Measurements from ENCODE around the gene TMOD1. TPM values are rescaled to one million over a fixed set of nuclear protein-coding genes. Genes with fewer than 3 reads are reported as not detected.
"Not testable (repeated sequence)": the region's sequence is repeated elsewhere in the genome, so short reads cannot be mapped to it uniquely, and the experiment has no call there.

Gene TMOD1
- total RNA-seq, 1 donor from 2014 or later, result 0.91 TPM

GRCh38 chr9:97567182-97567893 is 65.9 kb downstream of the TMOD1 start:
- H3K9me3 Mint-ChIP-seq, result no peaks in the 10 kb centered on the region
- H3K27ac Mint-ChIP-seq, result no peak overlapping the region
- peaks cover 10% of the 10 kb centered on the region for H3K27me3 Mint-ChIP-seq

GRCh38 chr9:97567894-97568202 is 66.4 kb downstream of the TMOD1 start:
- no peaks in the 10 kb centered on the region for H3K9me3 Mint-ChIP-seq
- H3K4me3 Mint-ChIP-seq, result no peak overlapping the region
- H3K27ac Mint-ChIP-seq, result no peak overlapping the region
- intact Hi-C loops (cut with micrococcal nuclease), result no loop called here
- no peak for DNase-seq
- peaks cover 10% of the 10 kb centered on the region for H3K27me3 Mint-ChIP-seq
- H3K36me3 Mint-ChIP-seq (ENCODE audit: low read depth), result no peaks in the 10 kb centered on the region
- H3K4me1 Mint-ChIP-seq, result no peaks in the 10 kb centered on the region

More at GRCh38 chr9:97567182-97567893, 65.9 kb downstream of the TMOD1 start:
- Mint-ChIP-seq H3K4me3 (no peak overlapping the region), H3K4me1 (no peaks in the 10 kb centered on the region), H3K36me3 (ENCODE audit: low read depth) (no peaks in the 10 kb centered on the region)
- intact Hi-C loops (cut with micrococcal nuclease), result no loop called here
- DNase-seq, result no peak

- H3K9me3 Mint-ChIP-seq, result no peaks in the 10 kb centered on the region
- no peaks in the 10 kb centered on the region for H3K4me1 Mint-ChIP-seq
- H3K4me3 Mint-ChIP-seq, result no peak overlapping the region
- intact Hi-C loops (cut with micrococcal nuclease), result no loop called here
- no peaks in the 10 kb centered on the region for H3K36me3 Mint-ChIP-seq (ENCODE audit: low read depth)
- no peak for DNase-seq
- H3K27me3 Mint-ChIP-seq, result peaks cover 10% of the 10 kb centered on the region
- no peak overlapping the region for H3K27ac Mint-ChIP-seq
Measured at GRCh38 chr9:97568461-97569275, 67.2 kb downstream of the TMOD1 start.

- Mint-ChIP-seq H3K36me3 (ENCODE audit: low read depth) (no peaks in the 10 kb centered on the region), H3K27me3 (peaks cover 8% of the 10 kb centered on the region), H3K9me3 (no peaks in the 10 kb centered on the region), H3K4me3 (no peak overlapping the region), H3K27ac (no peak overlapping the region), H3K4me1 (peaks cover 6% of the 10 kb centered on the region)
- intact Hi-C loops (cut with micrococcal nuclease), result no loop called here
- no peak for DNase-seq
Measured at GRCh38 chr9:97570899-97571298, 69.4 kb downstream of the TMOD1 start.

- H3K27ac Mint-ChIP-seq, result no peak overlapping the region
- H3K4me1 Mint-ChIP-seq, result peaks cover 6% of the 10 kb centered on the region
- H3K4me3 Mint-ChIP-seq, result no peak overlapping the region
- no peaks in the 10 kb centered on the region for H3K36me3 Mint-ChIP-seq (ENCODE audit: low read depth)
- H3K27me3 Mint-ChIP-seq, result peaks cover 8% of the 10 kb centered on the region
- intact Hi-C loops (cut with micrococcal nuclease), result no loop called here
- no peak for DNase-seq
- no peaks in the 10 kb centered on the region for H3K9me3 Mint-ChIP-seq
Measured at GRCh38 chr9:97571664-97572063, 70.2 kb downstream of the TMOD1 start.

GRCh38 chr9:97572196-97572891 is 70.9 kb downstream of the TMOD1 start:
- Mint-ChIP-seq H3K4me3 (no peak overlapping the region), H3K27ac (no peak overlapping the region), H3K9me3 (no peaks in the 10 kb centered on the region), H3K36me3 (ENCODE audit: low read depth) (no peaks in the 10 kb centered on the region), H3K4me1 (peaks cover 6% of the 10 kb centered on the region), H3K27me3 (peaks cover 8% of the 10 kb centered on the region)
- no peak for DNase-seq
- intact Hi-C loops (cut with micrococcal nuclease), result no loop called here

GRCh38 chr9:97572892-97573365 is 71.5 kb downstream of the TMOD1 start:
- Mint-ChIP-seq H3K4me3 (no peak overlapping the region), H3K27ac (no peak overlapping the region), H3K27me3 (peaks cover 8% of the 10 kb centered on the region), H3K9me3 (no peaks in the 10 kb centered on the region), H3K4me1 (peaks cover 6% of the 10 kb centered on the region), H3K36me3 (ENCODE audit: low read depth) (no peaks in the 10 kb centered on the region)
- intact Hi-C loops (cut with micrococcal nuclease), result no loop called here
- DNase-seq, result no peak

- Mint-ChIP-seq H3K4me3 (no peak overlapping the region), H3K9me3 (no peaks in the 10 kb centered on the region), H3K36me3 (ENCODE audit: low read depth) (no peaks in the 10 kb centered on the region), H3K27me3 (peaks cover 6% of the 10 kb centered on the region), H3K4me1 (peaks cover 6% of the 10 kb centered on the region), H3K27ac (no peak overlapping the region)
- intact Hi-C loops (cut with micrococcal nuclease), result no loop called here
- no peak for DNase-seq
Measured at GRCh38 chr9:97573482-97574073, 72.1 kb downstream of the TMOD1 start.

GRCh38 chr9:97574101-97574571 is 72.7 kb downstream of the TMOD1 start:
- DNase-seq; H3K4me3 Mint-ChIP-seq; H3K27me3 Mint-ChIP-seq; H3K27ac Mint-ChIP-seq; H3K4me1 Mint-ChIP-seq; H3K36me3 Mint-ChIP-seq (ENCODE audit: low read depth); intact Hi-C loops (cut with micrococcal nuclease); H3K9me3 Mint-ChIP-seq: not testable (repeated sequence)

GRCh38 chr9:97574921-97575672 is 73.6 kb downstream of the TMOD1 start:
- peak; percentile 80 for DNase-seq
- H3K36me3 Mint-ChIP-seq (ENCODE audit: low read depth); H3K9me3 Mint-ChIP-seq; H3K27me3 Mint-ChIP-seq; H3K4me1 Mint-ChIP-seq; intact Hi-C loops (cut with micrococcal nuclease): not testable (repeated sequence)
- peak overlapping the region; percentile 75 for H3K4me3 Mint-ChIP-seq
- peak overlapping the region; percentile 35 for H3K27ac Mint-ChIP-seq

GRCh38 chr9:97575673-97576200 is 74.3 kb downstream of the TMOD1 start:
- Mint-ChIP-seq H3K4me3 (peak overlapping the region; percentile 4), H3K36me3 (ENCODE audit: low read depth) (no peaks in the 10 kb centered on the region), H3K4me1 (peaks cover 6% of the 10 kb centered on the region), H3K9me3 (no peaks in the 10 kb centered on the region), H3K27ac (no peak overlapping the region), H3K27me3 (no peaks in the 10 kb centered on the region)
- DNase-seq, result no peak
- intact Hi-C loops (cut with micrococcal nuclease), result no loop called here

GRCh38 chr9:97577051-97577450 is 75.6 kb downstream of the TMOD1 start:
- DNase-seq, result no peak
- no peaks in the 10 kb centered on the region for H3K27me3 Mint-ChIP-seq
- H3K9me3 Mint-ChIP-seq, result no peaks in the 10 kb centered on the region
- no peak overlapping the region for H3K27ac Mint-ChIP-seq
- H3K4me1 Mint-ChIP-seq, result peaks cover 6% of the 10 kb centered on the region
- H3K36me3 Mint-ChIP-seq (ENCODE audit: low read depth), result no peaks in the 10 kb centered on the region
- no peak overlapping the region for H3K4me3 Mint-ChIP-seq
- intact Hi-C loops (cut with micrococcal nuclease), result no loop called here

GRCh38 chr9:97578846-97579245 is 77.4 kb downstream of the TMOD1 start:
- Mint-ChIP-seq H3K27ac (no peak overlapping the region), H3K36me3 (ENCODE audit: low read depth) (no peaks in the 10 kb centered on the region), H3K4me1 (peaks cover 6% of the 10 kb centered on the region), H3K9me3 (no peaks in the 10 kb centered on the region), H3K27me3 (no peaks in the 10 kb centered on the region), H3K4me3 (no peak overlapping the region)
- no peak for DNase-seq
- intact Hi-C loops (cut with micrococcal nuclease), result no loop called here

Measured in activated CD4-positive, alpha-beta T cell treated with anti-CD3 and anti-CD28 coated beads, Interleukin-2, amount 10 ng/mL, durations not matched to agents 24 days and 14 days (primary cell).